DMS 273 (cell line): Measurements from ENCODE around the gene PPY.
A peak's percentile ranks its signal among the peaks of the same experiment; 100 is the strongest.
"Not testable (repeated sequence)": the region's sequence is repeated elsewhere in the genome, so short reads cannot be mapped to it uniquely, and the experiment has no call there.

ENCODE experiments used
- DNase-seq: peaks from one replicate; lab custom pipeline; 2025; ENCODE audit not compliant: unreplicated experiment; lab: John Stamatoyannopoulos, UW

The PPY gene

DNA sequence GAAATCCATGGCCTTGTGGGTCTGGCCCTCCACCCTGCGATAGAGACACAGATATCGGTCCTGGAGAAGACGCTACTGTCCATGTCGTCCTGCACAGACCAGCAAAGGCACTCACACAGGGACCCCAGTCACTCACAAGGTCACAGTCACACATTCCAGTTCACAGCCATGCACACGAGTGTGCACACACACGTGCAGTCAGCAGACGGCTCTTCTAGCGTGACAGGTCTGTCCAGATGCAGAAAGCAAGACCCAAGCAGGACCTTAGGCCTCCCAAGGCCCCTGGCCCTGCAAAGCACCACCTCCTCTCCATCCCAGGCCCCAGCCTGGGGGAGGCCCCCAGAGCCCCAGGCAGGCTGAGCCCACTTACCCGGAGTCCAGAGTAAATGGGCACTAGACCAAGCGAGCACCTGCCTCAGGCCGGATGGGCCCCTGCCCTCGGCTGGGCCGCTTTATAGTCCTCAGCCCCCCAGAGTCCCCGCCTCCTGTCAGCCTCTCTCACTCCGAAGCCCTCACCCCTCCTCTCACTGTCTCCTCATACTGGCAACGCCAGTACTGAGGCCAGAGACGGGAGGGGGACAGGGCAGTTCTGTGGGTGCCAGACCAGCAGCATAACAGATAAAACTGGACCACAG, at the start of gene PPY:
PPY (minus strand) TSS at position 426 of the 635 bp plus-strand sequence. CDS start 822 bp downstream, outside the sequence.
- no peak for DNase-seq

- DNase-seq: no peak
These were observed 46.0 kb upstream of the PPY start for GRCh38 chr17:43988301-43988700.

GRCh38 chr17:43987131-43988021, 45.1 kb upstream of the PPY start:
- no peak for DNase-seq

DNA sequence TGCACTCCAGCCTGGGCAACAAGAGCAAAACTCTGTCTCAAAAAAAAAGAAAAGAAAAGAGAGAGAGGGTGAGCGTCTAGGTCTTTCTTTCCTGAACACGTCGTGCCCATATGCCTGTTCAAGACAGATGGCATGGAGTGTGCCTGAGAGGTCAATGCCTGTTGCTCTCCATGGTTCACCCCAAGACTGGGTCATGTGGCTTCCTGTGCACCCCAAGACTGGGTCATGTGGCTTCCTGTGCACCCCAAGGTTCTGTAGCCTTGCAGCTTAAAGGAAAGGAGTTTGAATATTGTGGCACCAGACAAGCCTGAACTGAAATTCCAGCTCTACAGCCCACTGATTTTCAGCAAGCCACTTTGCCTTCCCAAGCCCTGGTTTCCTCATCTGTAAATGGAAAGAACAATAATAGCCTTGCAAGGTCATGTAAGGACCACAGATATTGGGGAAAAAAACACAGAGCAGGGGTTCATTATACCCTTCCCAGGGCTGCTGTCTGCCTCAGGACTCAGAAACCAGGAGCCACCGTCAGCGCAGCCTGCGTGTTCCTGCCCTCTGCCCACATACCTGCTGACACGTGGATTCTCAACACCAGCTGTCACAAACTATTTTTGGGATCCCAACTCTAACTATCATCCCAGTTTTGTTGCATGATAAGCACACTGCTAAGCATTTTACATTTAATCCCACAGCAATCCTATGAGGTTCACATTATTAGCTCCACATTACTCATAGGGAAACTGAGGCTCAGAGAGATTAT, 44.1 kb upstream of the PPY start:
- DNase-seq: no peak

GRCh38 chr17:43984521-43984920, 42.2 kb upstream of the PPY start:
- no peak for DNase-seq

- peak; percentile 68 for DNase-seq
These were observed 41.5 kb upstream of the PPY start for GRCh38 chr17:43983515-43984411.

DNA sequence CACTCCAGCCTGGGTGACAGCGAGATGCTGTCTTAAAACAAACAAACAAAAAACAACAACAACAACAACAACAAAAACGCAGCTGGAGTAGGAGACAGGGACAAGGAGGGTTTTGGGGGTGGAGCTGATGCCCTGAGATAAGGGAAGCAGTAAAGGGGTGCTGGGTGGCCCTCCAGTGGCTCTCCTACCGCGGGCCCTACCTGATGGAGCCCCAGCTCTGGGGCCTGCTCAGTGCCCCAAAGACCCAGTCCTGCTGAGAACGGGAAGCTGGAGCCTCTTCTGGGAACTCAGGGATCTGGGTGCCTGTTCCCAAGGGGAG, 40.9 kb upstream of the PPY start:
- DNase-seq: no peak

DNA sequence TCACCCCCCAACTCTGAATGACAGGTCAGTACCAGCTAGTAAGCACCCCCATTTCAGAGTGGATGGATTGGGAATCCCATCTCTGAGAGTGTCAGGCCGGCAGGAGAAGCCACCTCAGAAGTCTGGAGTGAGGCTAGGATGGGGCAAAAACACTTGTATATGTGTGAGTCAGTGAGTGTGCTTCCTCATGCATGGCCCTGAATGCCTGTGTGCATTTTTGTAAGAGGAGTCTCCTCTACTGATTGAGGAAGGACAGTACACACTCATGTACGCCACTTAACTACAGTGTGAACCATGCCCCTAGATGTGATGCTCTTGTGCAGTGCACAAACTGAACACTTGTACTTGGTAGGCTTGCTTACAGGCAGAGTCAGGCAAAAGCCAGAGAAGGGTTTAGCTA, 39.9 kb upstream of the PPY start:
- no peak for DNase-seq

GRCh38 chr17:43979671-43980070, 37.4 kb upstream of the PPY start:
- DNase-seq: no peak

DNA sequence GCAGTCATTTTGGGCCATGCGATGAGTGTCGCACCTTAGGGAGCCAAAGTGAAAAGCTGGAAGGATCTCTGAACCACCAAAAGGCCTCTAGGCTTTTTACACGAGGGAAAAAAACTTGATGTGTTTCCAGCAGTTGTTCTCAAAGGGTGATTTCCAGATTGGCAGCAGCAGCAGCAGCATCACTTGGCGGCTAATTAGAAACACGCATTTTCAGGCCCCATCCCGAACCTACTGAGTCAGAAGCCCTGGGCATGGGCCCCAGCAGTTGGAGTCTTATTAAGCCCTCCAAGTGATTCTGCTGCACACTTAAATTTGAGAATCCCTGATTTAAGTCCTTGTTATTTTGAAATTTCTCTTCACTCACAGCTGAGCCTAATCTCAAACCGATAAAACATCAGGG, 36.7 kb upstream of the PPY start:
- no peak for DNase-seq

DNA sequence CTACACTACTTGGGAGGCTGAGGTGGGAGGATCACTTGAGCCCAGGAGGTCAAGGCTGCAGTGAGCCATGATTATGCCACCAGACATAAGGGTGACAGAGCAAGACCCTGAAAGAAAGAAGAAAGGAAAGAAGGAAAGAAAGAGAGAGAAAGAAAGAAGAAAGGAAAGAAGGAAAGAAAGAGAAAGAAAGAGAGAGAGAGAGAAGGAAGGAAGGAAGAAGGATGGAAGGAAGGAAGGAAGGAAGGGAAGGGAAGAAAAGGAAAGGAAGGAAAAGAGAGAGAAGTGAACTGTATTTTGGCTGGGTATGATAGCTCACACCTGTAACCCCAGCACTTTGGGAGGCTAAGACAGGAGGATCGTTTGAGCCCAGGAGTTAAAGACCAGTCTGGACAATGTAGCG, 35.8 kb upstream of the PPY start:
- no peak for DNase-seq

DNA sequence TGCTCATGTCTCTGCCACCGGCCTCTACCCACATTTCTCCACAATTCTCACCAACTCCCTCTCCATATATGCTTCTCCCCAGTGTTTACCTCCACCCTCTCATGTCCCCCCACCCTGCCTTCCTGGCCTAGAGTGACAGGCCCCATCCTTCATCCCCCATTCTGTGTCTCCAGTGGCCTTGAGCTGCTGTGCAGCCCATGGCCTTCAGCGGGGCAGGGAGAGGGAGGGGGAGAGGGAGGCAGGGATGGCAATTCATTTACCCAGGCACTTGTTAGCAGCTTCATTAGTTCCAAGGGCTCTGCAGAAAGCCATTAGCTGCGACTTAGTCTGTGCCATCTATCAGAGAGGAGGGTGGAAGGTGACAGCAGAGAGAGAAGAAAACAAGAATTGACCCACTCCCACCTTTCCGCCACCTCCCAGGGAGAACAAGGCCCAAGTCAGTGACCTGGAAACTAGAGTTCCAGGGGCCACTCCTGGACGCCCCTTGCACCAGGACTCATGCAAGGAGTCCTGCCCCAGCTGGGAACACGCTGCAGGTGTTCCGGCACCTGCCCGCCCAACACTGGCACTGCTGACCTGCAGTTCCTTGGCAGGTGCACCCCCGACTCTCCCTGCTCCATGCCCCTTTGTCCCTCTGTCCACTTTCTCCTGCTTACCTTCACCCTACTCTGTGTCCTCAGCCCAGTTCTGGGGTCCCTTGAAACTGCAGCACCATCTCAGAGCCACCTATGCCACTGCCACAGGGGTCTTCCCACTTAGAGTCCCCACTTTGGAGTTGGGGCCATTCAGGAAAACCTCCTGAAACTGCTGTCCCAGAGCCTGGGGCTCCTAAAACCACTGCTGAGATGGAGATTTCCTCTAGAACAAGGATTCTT, 34.9 kb upstream of the PPY start:
- no peak for DNase-seq

DNA sequence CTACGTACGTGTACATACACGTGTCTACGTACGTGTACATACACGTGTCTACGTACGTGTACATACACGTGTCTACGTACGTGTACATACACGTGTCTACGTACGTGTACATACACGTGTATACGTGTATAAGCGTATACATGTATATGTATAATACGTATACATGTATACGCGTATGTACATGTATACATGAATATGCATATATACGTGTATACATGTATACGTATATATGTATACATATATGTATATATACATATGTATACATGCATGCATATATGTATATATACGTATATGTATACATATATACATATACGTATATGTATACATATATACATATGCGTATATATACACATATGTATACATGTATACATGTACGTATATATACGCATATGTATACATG, 33.6 kb upstream of the PPY start:
- DNase-seq: no peak

DNA sequence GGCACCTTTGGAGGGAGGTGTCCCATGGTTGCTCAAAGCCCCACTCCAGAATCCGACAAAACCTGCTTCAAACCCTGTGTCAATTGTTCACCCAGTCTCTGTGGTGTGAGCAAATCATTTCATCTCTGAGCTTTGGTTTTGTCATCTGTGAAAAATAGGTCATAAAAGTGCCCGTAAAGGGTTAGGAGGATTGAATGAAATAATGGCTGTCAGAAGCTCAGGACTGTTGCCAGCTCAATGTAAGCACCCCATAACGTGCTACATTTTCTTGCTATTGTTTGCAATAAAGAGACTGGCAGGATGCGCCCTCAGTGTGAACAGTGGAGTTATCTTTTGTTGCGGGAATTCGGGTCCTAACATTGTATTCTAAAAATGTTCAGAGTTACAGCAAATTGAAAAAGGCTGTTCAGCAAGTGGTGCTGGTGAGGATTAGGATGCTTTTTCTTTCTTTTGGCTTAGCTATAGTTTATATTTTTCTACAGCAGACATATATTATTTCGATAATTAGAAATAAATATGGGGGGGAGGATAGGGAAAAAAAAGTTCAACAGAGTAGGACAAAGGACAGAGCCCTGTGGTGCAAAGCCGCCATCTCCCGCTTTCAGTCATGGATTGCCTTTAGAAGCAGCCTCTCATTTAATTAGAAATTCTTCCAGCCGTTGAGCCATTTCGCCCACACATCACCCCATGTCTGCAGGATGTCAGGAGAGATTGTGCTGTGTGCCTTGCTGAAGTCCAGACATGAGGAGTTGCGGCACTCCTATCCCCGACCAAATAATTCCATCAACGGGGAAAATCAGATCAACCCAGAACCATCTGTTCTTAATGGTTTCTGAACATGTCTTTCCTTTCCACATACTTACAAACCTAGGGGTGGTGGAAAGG, 32.3 kb upstream of the PPY start:
- no peak for DNase-seq

DNA sequence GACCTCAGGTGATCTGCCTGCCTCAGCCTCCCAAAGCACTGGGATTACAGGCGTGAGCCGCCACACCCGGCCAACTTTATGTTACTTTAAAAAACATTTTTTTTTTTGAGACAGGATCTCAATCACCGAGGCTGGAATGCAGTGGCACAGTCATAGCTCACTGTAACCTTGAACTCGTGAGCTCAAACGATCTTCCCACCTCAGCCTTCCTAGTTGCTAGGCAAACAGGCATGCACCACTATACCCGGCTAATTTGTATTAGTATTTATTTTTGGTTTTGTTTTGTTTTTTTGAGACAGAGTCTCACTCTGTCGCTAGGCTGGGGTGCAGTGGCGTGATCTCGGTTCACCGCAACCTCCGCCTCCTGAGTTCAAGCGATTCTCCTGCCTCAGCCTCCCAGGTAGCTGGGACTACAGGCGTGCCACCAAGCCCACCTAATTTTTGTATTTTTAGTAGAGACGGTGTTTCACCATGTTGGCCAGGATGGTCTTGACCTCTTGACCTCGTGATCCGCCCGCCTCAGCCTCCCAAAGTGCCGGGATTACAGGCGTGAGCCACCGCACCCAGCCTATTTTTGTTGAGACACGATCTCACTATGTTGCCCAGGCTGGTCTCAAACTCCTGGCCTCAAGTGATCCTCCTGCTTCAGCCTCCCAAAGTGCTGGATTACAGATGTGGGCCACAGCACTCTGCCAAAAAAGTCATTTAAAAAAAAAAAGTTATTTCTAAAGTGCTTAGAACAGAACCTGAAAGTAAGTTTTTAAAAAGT, 30.4 kb upstream of the PPY start:
- DNase-seq: not testable (repeated sequence)

GRCh38 chr17:43971436-43971835, 29.2 kb upstream of the PPY start:
- DNase-seq: not testable (repeated sequence)

DNA sequence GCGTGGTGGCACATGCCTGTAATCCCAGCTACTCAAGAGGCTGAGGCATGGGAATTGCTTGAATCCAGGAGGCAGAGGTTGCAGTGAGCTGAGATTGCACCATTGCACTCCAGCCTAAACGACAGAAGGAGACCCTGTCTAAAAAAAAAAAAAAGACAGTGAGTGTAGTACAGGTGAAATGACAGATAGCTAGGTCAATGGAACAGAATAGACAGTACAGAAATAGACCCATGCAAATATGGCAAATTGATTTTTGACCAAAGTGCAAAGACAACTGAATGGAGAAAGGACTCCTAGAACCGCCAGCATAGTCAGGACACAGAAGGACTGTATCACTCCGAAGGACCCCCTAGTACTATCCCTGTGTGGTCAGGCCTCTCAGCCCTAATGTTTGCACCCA, 28.1 kb upstream of the PPY start:
- DNase-seq: no peak

DNA sequence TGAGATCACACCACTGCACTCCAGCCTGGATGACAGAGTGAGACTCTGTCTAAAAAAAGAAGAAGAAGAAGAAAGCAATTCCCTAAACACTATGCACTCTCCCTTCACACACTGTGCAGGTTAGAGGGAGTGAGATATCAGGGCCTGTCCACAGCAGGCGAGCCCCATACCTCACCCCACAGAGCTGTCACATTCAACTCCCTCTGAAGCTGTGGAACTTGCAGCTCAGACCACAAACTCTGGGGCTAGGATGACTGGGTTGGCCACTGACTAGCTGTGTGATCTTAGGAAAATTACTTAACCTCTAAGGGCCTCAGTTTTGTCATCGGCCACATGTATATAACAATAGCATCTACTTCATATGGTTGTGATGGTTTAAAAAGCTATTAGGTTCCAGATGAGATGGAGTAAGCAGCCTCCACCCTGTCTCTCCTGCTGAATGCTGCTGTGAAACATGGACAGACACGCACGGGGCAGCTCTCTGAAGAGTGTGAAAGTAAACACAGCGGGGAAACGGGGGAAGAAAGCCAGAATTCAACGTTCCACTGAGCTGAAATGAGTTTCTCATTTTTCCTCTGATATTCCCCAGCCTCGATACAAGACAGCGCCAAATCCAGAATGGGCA, 25.1 kb upstream of the PPY start:
- DNase-seq: no peak
